Astrocyte of the hippocampus (primary cell): Measurements from ENCODE around the gene IAH1.
A peak's percentile ranks its signal among the peaks of the same experiment; 100 is the strongest.
"Not testable (repeated sequence)": the region's sequence is repeated elsewhere in the genome, so short reads cannot be mapped to it uniquely, and the experiment has no call there.

Experiments used
- DNase-seq: peaks from one replicate; pipeline ENCODE4 v3.0.0; 2011; ENCODE audit warnings: low read depth, low spot score

The IAH1 gene

DNA sequence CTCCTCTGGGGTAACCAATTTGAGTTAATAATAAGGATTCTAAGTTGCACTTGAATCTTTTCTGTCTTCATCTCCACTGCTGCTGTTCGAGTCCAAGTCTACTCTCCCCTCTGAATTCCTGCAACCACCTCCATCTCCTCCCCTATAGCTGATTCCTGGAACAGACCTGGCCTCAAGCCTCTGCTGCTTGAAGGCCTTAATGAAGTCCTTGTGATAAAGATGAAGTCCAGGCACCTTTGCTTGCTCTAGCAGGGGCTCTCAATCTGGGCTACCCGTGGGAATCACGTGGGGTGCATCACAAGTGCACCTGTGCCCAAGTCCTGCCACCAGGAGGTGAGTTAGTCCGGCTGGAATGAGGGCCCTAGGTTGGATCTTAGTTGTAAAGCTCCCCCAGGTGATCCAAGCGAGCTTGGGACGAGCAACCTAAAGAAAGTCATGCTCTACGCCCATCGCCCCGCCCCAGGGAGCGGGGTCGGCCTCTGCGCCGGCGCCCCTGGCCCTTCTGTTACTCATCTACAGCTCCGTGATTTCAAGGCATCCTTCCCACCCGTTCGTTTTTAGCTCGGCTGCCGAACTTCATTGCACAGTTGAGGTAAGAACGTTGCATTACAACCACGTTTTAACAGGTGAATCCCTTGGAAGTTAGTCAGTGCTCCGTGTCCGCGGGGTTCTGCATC, 905 bp upstream of the IAH1 start:
- DNase-seq, result no peak

DNA sequence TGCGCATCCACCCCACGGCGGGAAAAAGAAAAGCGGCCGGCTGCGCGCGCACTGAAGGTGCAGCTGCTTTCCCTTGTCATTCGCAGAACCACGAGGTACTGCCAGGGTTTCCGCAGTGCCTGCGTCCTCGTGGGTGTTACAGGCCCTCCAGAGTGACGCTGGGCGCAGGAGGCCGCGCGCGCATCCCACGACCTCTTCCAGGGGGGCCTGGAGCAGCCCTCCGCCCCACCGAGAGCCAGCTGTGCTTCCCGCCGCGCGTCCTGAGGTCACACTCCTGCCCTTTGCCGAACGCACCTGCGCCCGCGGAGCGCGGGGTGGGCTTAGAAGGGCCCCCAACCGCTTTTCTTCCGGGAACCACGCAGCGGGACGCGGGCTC, 378 bp upstream of the IAH1 start:
- DNase-seq, result peak; percentile 46

- DNase-seq, result no peak
Observed at GRCh38 chr2:9477914-9478313, 3.6 kb downstream of the IAH1 start.

DNA sequence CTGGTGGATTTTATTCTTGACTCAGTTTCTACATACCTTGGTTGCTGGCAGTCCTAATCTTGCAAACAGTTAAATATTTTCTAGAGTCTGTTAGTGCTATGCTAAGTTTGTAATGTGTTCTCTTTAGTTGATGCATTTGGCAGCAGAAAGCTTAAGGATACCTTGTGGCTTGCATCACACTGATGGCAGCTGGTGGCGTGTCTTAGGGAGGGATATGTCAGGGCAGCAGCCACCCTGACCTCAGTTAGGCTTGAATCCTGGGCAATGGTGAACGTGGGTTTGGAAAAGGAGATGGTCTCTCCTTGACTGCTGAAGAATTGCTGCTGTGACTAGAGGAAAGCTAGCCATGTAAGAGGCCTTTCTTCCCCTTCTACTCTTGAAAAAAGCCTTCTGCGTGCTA, 4.2 kb downstream of the IAH1 start:
- no peak for DNase-seq

DNA sequence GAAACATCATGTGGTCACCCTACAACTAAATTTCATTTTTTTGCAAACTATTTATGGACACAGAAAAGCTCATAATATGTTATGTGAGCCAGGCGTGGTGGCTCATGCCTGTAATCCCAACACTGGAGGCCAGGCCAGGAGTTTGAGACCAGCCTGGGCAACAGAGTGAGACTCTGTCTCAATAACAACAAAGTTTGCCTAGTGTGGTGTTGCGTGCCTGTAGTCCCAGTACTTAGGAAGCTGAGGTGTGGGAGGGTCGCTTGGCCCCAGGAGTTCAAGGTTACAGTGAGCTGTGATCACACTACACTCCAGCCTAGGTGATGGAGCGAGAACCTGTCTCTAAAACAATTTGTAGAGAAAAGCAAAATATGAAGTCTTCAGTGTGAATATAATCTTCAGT, 5.8 kb downstream of the IAH1 start:
- DNase-seq, result no peak

- DNase-seq, result peak; percentile 27
Observed at GRCh38 chr2:9483107-9483506, 8.8 kb downstream of the IAH1 start.

DNA sequence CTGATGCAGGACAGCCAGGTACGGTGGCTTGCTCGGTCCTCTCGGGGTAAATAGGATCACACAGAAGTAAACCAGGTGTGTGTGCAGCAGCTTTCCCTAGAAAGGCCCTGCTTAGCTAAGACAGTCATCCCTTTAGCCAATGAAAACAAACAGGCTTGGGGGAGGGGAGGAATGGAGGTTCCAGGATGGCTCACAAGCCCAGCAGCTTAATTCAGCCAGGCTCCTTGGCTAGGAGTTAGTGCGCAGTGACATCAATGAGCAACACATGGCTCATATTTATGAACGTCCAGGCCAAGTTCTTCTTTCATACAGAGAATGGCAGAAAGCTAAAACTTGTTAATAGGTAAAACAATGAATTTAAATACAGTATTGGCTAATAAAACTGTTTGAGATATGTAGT, 10.2 kb downstream of the IAH1 start:
- DNase-seq, result peak; percentile 58

GRCh38 chr2:9488583-9489547, 14.5 kb downstream of the IAH1 start:
- DNase-seq, result no peak

DNA sequence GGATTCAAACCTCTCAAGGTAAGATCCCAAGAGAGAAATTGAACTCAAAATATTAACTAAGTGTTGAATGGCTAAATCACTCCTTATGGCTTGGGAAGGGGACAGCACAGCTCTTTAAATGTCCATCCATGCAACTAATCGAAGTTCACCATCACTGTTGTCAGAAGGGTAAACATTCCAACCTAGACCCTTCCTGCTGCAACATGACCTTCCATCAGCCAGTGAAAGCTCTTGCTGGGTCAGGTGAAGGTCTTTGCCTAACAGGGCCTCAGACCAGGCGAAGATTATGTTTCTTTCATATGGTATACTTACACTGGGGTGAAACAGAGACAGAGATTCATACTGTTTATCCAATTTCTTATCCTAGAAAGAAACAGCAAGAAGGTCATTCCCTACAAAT, 16.4 kb downstream of the IAH1 start:
- DNase-seq, result no peak

- DNase-seq, result no peak
Observed at GRCh38 chr2:9492927-9493326, 18.6 kb downstream of the IAH1 start.

DNA sequence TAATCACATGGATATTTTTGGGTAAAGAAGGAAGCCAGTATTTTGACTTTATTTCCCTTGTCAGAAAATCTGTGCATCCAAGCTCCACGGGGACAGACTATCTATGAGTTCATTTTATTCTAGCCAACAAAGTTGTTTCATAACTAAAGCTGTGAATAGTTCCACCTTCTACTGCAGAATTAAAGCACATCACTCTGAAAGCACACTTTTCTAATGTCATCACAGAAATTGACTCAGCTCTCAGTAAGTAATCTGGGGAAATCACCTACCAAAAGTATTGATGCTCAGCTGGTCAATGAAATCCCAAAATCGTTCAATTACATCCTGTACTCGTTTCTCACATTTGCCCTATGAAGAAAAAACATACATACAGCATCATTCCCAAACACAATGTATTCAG, 19.1 kb downstream of the IAH1 start:
- DNase-seq, result no peak

DNA sequence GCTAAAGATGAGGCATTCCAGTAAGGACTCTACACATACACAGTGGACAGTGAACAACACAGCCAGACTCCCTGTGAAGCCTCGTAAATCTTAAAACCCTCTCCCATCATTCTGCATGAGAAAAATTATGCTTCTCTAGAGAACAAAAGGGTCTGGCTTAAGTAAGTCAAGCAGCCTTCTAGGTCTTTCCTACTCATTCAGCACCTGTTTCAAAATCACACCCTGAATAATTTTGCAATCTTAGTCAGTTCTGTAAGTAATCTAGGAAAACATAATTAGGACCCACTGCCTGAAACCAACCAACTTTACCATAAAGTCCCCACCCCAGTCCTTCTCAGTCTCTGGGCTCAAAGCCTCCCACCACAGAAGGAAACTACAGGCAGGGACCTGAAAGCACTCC, 19.7 kb downstream of the IAH1 start:
- no peak for DNase-seq

DNA sequence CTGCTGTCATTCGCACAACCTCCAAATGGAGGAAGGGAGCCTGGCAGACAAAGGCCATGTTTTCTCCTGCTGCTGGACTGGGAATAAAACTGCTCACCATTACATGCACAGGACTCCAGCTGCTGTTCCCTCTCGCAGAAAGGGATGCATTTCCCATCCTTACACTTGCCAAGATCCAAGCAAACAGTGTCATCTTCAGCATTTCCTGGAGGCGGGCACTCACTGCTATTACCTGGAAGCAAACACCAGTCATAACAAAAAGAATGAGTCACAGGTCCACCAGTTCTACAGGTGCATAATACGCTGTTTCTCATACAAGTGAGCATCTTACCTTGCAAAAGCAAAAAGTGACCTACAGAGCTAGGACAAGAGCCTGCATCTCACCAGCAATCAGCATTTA, 22.7 kb downstream of the IAH1 start:
- no peak for DNase-seq

- DNase-seq, result peak; percentile 85
Observed at GRCh38 chr2:9498210-9498609, 23.9 kb downstream of the IAH1 start.

GRCh38 chr2:9508931-9509330, 34.6 kb downstream of the IAH1 start:
- peak; percentile 36 for DNase-seq

DNA sequence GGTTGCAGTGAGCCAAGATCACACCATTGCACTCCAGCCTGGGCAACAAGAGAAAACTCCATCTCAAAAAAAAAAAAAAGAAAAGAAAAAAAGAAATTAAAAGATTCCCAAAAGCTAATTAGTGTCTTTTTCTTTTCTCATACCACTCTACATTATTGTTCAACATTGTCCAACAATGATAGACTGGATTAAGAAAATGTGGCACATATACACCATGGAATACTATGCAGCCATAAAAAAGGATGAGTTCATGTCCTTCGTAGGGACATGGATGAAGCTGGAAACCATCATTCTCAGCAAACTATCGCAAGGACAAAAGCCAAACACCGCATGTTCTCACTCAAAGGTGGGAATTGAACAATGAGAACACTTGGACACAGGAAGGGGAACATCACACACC, 39.6 kb downstream of the IAH1 start:
- DNase-seq, result not testable (repeated sequence)

GRCh38 chr2:9517118-9517782, 42.9 kb downstream of the IAH1 start:
- DNase-seq, result no peak

GRCh38 chr2:9518163-9518562, 43.8 kb downstream of the IAH1 start:
- DNase-seq, result no peak

DNA sequence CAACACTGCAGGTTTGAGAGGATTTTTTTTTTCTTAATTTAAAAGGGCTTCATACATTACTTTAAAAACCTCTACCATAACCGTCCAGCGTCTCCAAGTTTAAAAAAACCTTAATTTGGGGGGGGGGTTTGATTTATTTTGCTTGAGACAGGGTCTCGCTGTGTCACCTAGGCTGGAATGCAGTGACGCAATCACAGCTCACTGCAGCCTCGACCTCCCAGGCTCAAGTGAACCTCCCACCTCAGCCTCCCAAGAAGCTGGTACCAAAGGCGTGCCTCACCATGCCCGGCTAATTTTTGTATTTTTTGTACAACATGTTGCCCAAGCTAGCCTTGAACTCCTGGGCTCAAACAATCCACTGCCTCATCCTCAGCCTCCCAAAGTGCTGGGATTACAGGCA, 44.4 kb downstream of the IAH1 start:
- no peak for DNase-seq

- DNase-seq, result no peak
Observed at GRCh38 chr2:9519250-9519649, 44.9 kb downstream of the IAH1 start.

GRCh38 chr2:9524291-9524690, 49.9 kb downstream of the IAH1 start:
- no peak for DNase-seq

GRCh38 chr2:9525266-9525665, 50.9 kb downstream of the IAH1 start:
- DNase-seq, result no peak
